Naive thymus-derived CD4-positive, alpha-beta T cell (primary cell): ENCODE results near the gene VGF. TPM values are rescaled to one million over a fixed set of nuclear protein-coding genes. Genes with fewer than 3 reads are reported as not detected.

Source experiments
- ATAC-seq: fragments of 150-1000 bp; cut with Tn5 transposase; 2 replicates; pipeline ENCODE4 v1.10.0; 2021; ENCODE audit warnings: mild to moderate bottlenecking, moderate library complexity
- CTCF ChIA-PET: fragments of 350-600 bp; sonication (Branson Sonifier 250); formaldehyde crosslinking; loops from one replicate; lab custom pipeline; 2021; ENCODE audit warnings: antibody characterized with exemption; lab: Charles Lee
- POLR2A ChIA-PET: fragments of 350-600 bp; sonication (Branson Sonifier 250); formaldehyde crosslinking; loops from one replicate; lab custom pipeline; 2021; ENCODE audit warnings: antibody characterized with exemption, inconsistent platforms; lab: Charles Lee
- DNase-seq, 9 donors: peaks; one replicate each; pipeline versions ENCODE4 v3.0.0 to v3.0.0-alpha.2; 2020 to 2022; ENCODE audit warnings: mixed read lengths in 1 of 9
- H3K27ac ChIP-seq: one replicate; pipeline ENCODE4 v1.7.0; 2013; ENCODE audit warnings: mild to moderate bottlenecking, low read depth, low read length, moderate library complexity
- H3K27me3 ChIP-seq, 2 donors: one replicate each; pipeline ENCODE4 v1.7.0; 2013; ENCODE audit warnings: low read length in 2 of 2, mild to moderate bottlenecking in 2 of 2, moderate library complexity in 2 of 2; ENCODE audit not compliant: control insufficient read depth in 2 of 2, insufficient read depth in 2 of 2
- H3K36me3 ChIP-seq, 3 experiments: 1 replicate in 2 of 3; 2 replicates in 1 of 3; pipeline ENCODE4 v1.7.0; 2013; ENCODE audit warnings: low read length in 3 of 3, mild to moderate bottlenecking in 3 of 3, moderate library complexity in 1 of 3; ENCODE audit not compliant: insufficient read depth in 3 of 3, control insufficient read depth in 2 of 3
- H3K4me1 ChIP-seq, 2 donors: one replicate each; pipeline ENCODE4 v1.7.0; 2013; ENCODE audit warnings: low read length in 2 of 2, mild to moderate bottlenecking in 2 of 2, moderate library complexity in 1 of 2; ENCODE audit not compliant: control insufficient read depth in 2 of 2, insufficient read depth in 2 of 2
- H3K4me3 ChIP-seq: 2 replicates; pipeline ENCODE4 v1.7.0; 2013; ENCODE audit warnings: mild to moderate bottlenecking, low read length
- H3K9me3 ChIP-seq, 3 experiments: 1 replicate in 2 of 3; 2 replicates in 1 of 3; pipeline ENCODE4 v1.7.0; 2013; ENCODE audit warnings: low read length in 3 of 3; ENCODE audit not compliant: control insufficient read depth in 2 of 3
- H3K27ac Mint-ChIP-seq, 9 donors: one replicate each; pipeline ENCODE4 v1.8.0; 2020 to 2022; ENCODE audit warnings: mixed read lengths in 9 of 9, mild to moderate bottlenecking in 8 of 9, moderate library complexity in 5 of 9, inconsistent platforms in 2 of 9
- H3K27me3 Mint-ChIP-seq, 5 donors: one replicate each; pipeline ENCODE4 v1.8.0; 2021 to 2022; ENCODE audit warnings: mixed read lengths in 5 of 5, mild to moderate bottlenecking in 1 of 5
- H3K36me3 Mint-ChIP-seq, 5 donors: one replicate each; pipeline ENCODE4 v1.8.0; 2020 to 2022; ENCODE audit warnings: mixed read lengths in 5 of 5, mild to moderate bottlenecking in 3 of 5, inconsistent platforms in 1 of 5
- H3K4me1 Mint-ChIP-seq, 7 donors: one replicate each; pipeline ENCODE4 v1.8.0; 2020 to 2022; ENCODE audit warnings: mixed read lengths in 7 of 7, mild to moderate bottlenecking in 3 of 7, inconsistent platforms in 1 of 7
- H3K4me3 Mint-ChIP-seq, 10 donors: one replicate each; pipeline ENCODE4 v1.8.0; 2020 to 2022; ENCODE audit warnings: mild to moderate bottlenecking in 10 of 10, mixed read lengths in 10 of 10, moderate library complexity in 6 of 10, inconsistent platforms in 2 of 10
- H3K9me3 Mint-ChIP-seq, 11 donors: one replicate each; pipeline ENCODE4 v1.8.0; 2020 to 2022; ENCODE audit warnings: mixed read lengths in 11 of 11, mild to moderate bottlenecking in 4 of 11, inconsistent platforms in 1 of 11, moderate library complexity in 1 of 11
- intact Hi-C, 2 donors: fragments of 100-400 bp; cut with micrococcal nuclease; formaldehyde crosslinking; loops; one replicate each; pipeline ENCODE4 v1.15.1; 2023
- polyA plus RNA-seq, 2 donors: library from polyadenylated mRNA; unstranded; fragments of 300-500 nt; fragmentation: Illumina TruSeq; gene quantifications; one replicate each; pipeline ENCODE4 v1.2.3, GENCODE V29; 2021
- total RNA-seq, 6 experiments: library from RNA in 5 of 6; stranded (reverse) in 5 of 6; gene quantifications; 1 replicate in 5 of 6; 2 replicates in 1 of 6; pipeline ENCODE4 v1.2.3 and lab custom pipeline; 2021 to 2026

VGF gene
- total RNA-seq (under 1 TPM in 1 of 5 experiments, not detected in 4; 0.19 TPM), polyA plus RNA-seq (not detected), total RNA-seq (lab: John Stamatoyannopoulos, UW) (not detected)

DNA sequence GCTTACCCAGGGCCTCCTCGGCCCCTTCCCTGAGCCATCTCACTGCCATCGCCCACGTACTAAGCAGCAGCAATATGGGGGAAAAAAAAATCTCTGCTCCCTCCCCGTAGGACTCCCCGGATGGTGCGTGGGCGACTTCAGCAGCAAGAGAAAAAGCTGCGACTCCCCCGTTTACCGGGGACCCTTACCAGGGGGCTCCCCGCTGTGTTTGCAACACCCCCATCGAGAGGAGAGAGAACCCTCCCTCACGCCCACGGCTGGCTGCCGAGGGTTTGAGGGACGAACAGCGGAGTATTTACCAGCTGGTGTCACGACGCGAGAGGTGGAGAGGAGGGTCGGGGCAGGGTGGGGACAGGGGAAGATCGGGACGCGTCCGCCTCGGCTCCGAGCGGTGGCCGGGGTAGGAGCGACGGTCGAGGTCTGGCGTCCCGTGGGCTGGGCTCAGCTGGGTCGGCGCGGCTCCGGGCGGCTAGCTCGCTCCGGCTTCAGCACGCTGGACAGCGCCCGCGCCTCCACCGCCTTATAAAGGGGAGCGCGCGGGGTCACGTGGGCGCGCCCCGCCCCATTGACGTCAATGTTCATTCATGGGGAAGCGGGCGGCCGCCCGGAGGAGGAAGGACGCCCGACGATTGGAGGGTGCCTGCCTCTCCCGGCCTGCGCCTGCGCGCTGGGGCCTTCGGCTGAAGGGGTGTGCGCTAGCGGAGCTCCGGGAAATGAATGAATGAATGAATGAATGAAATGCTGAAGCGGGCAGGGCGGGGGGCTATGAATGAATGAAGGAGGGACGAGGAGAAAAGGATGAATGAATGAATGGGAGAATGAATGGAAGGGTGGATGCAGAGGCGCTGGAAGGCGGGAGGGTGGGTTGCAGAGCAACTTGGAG lies at the start of gene VGF:
VGF (minus strand) TSS at position 495 of the 883 bp plus-strand sequence. CDS start 726 bp downstream, outside the sequence.
- Mint-ChIP-seq H3K9me3 (peaks cover 0 to 10% (median 0%) of the 10 kb centered on the region in 11 donors), H3K36me3 (peaks cover 0 to 11% (median 6%) of the 10 kb centered on the region in 5 donors), H3K27me3 (peaks cover 55 to 70% (median 62%) of the 10 kb centered on the region in 5 donors), H3K27ac (peak within 1 kb of the TSS; percentile 4 to 87 (median 73)), H3K4me3 (peak within 1 kb of the TSS; percentile 58 to 92 (median 77)), H3K4me1 (peaks cover 39 to 56% (median 46%) of the 10 kb centered on the region in 7 donors)
- POLR2A ChIA-PET, result interaction anchor here (0.6 to 2.1 kb wide), 7 partner anchors 9 to 1694 kb away, joined by 3 to 6 read pairs (median 4); partner anchors contain the start of genes PLOD3, UFSP1 and ZNHIT1
- H3K27me3 ChIP-seq, result peaks cover 20 to 46% of the 10 kb centered on the region in 2 donors
- peak; percentile 84 to 97 (median 90) for DNase-seq
- intact Hi-C loops, result loop anchor here (1.0 to 5.0 kb wide), 4 partner anchors 9 to 278 kb away; partner anchors contain the start of genes AP1S1 (in 2 of the 2), ZNHIT1 (in 2 of the 2) and UFSP1 (in 1 of the 2)
- CTCF ChIA-PET, result interaction anchor here (1.1 to 2.0 kb wide), 2 partner anchors 21 to 79 kb away, joined by 4 to 9 read pairs; no protein-coding TSS in a partner anchor
- H3K9me3 ChIP-seq, result no peaks in the 10 kb centered on the region
- H3K27ac ChIP-seq, result no peak within 1 kb of the TSS
- H3K4me3 ChIP-seq, result peak within 1 kb of the TSS; percentile 10
- ATAC-seq, result peak; percentile 93
- H3K36me3 ChIP-seq, result no peaks in the 10 kb centered on the region
- H3K4me1 ChIP-seq, result peaks cover 34 to 40% of the 10 kb centered on the region in 2 donors

DNA sequence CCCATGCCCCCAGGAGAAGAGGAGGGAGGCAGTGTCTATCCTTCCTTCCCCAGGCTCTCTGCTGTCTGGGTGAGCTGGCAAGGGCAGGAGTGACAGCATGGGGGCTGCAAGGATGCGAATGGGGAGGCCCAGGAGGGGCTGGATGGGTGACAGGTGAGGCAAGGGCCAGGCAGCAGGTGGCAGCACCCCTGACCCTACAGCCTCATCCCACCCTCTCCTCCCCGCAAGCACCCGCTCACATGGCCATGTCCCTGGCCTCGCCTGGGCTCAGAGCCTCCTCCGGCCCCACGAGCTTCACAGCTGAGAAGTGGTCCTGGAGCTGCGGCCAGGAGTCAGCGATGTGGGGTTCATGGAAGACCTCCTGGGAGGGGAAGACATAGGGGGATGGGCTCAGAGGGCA lies 46.6 kb upstream of the VGF start:
- no peaks in the 10 kb centered on the region for H3K9me3 Mint-ChIP-seq
- H3K36me3 Mint-ChIP-seq, result peaks cover 0 to 20% (median 4%) of the 10 kb centered on the region in 5 donors
- Histone ChIP-seq H3K27ac (no peak overlapping the region), H3K27me3 (no peaks in the 10 kb centered on the region), H3K9me3 (no peaks in the 10 kb centered on the region), H3K4me3 (no peak overlapping the region), H3K4me1 (peaks cover 6 to 7% of the 10 kb centered on the region in 2 donors), H3K36me3 (peaks cover 0 to 58% (median 0%) of the 10 kb centered on the region in 3 experiments)
- H3K4me1 Mint-ChIP-seq, result peaks cover 5 to 15% (median 8%) of the 10 kb centered on the region in 7 donors
- ChIA-PET POLR2A (interaction anchor here (1.3 kb wide), 1 partner anchor 11 kb away, joined by 4 read pairs; no protein-coding TSS in a partner anchor), CTCF (no interaction called here)
- no peak for DNase-seq
- no peak overlapping the region for H3K27ac Mint-ChIP-seq
- H3K4me3 Mint-ChIP-seq, result peak overlapping the region in 1 of 10 donors; percentile 63
- intact Hi-C loops, result no loop called here
- no peaks in the 10 kb centered on the region for H3K27me3 Mint-ChIP-seq
- no peak for ATAC-seq

- ChIA-PET POLR2A (interaction anchor here (1.3 kb wide), 1 partner anchor 11 kb away, joined by 4 read pairs; no protein-coding TSS in a partner anchor), CTCF (no interaction called here)
- no peak overlapping the region for H3K4me3 ChIP-seq
- intact Hi-C loops, result no loop called here
- ATAC-seq, result no peak
- no peaks in the 10 kb centered on the region for H3K27me3 ChIP-seq
- Mint-ChIP-seq H3K36me3 (peaks cover 0 to 19% (median 4%) of the 10 kb centered on the region in 5 donors), H3K27ac (no peak overlapping the region), H3K27me3 (no peaks in the 10 kb centered on the region), H3K4me3 (no peak overlapping the region), H3K9me3 (no peaks in the 10 kb centered on the region), H3K4me1 (peaks cover under 1 to 12% (median 5%) of the 10 kb centered on the region in 7 donors)
- H3K36me3 ChIP-seq, result peaks cover 0 to 58% (median 0%) of the 10 kb centered on the region in 3 experiments
- peaks cover 1 to 2% of the 10 kb centered on the region in 2 donors for H3K4me1 ChIP-seq
- no peak for DNase-seq
- no peaks in the 10 kb centered on the region for H3K9me3 ChIP-seq
- H3K27ac ChIP-seq, result no peak overlapping the region
These were observed 46.1 kb upstream of the VGF start for GRCh38 chr7:101211501-101211900.

- no peak for ATAC-seq
These were observed 44.8 kb upstream of the VGF start for GRCh38 chr7:101210143-101210542.

GRCh38 chr7:101208794-101209193 lies 43.4 kb upstream of the VGF start:
- Histone ChIP-seq H3K4me3 (no peak overlapping the region), H3K27ac (no peak overlapping the region), H3K36me3 (peaks cover 0 to 46% (median 0%) of the 10 kb centered on the region in 3 experiments), H3K9me3 (no peaks in the 10 kb centered on the region), H3K4me1 (no peaks in the 10 kb centered on the region), H3K27me3 (no peaks in the 10 kb centered on the region)
- no peak overlapping the region for H3K4me3 Mint-ChIP-seq
- ChIA-PET POLR2A (interaction anchor here (0.6 kb wide), 1 partner anchor 9 kb away, joined by 6 read pairs; the partner anchor contains the start of genes PLOD3 and ZNHIT1), CTCF (interaction anchor here (0.7 kb wide), 1 partner anchor 16 kb away, joined by 3 read pairs; no protein-coding TSS in a partner anchor)
- peaks cover 0 to 7% (median 6%) of the 10 kb centered on the region in 7 donors for H3K4me1 Mint-ChIP-seq
- H3K27ac Mint-ChIP-seq, result peak overlapping the region in 1 of 9 donors; percentile 2
- peaks cover 0 to 24% (median 6%) of the 10 kb centered on the region in 5 donors for H3K36me3 Mint-ChIP-seq
- H3K27me3 Mint-ChIP-seq, result peaks cover 0 to 7% (median 2%) of the 10 kb centered on the region in 5 donors
- DNase-seq (no peak), ATAC-seq (no peak)
- intact Hi-C loops, result no loop called here
- no peaks in the 10 kb centered on the region for H3K9me3 Mint-ChIP-seq

More at GRCh38 chr7:101210143-101210542, 44.8 kb upstream of the VGF start:
- Histone ChIP-seq H3K36me3 (peaks cover 0 to 51% (median 0%) of the 10 kb centered on the region in 3 experiments), H3K27me3 (no peaks in the 10 kb centered on the region), H3K9me3 (no peaks in the 10 kb centered on the region), H3K27ac (no peak overlapping the region), H3K4me3 (no peak overlapping the region), H3K4me1 (no peaks in the 10 kb centered on the region)
- no peak overlapping the region for H3K4me3 Mint-ChIP-seq
- no peaks in the 10 kb centered on the region for H3K27me3 Mint-ChIP-seq
- H3K27ac Mint-ChIP-seq, result no peak overlapping the region
- H3K4me1 Mint-ChIP-seq, result peaks cover 0 to 3% (median 0%) of the 10 kb centered on the region in 7 donors
- peaks cover 0 to 28% (median 4%) of the 10 kb centered on the region in 5 donors for H3K36me3 Mint-ChIP-seq
- intact Hi-C loops, result no loop called here
- ChIA-PET POLR2A (no interaction called here), CTCF (no interaction called here)
- H3K9me3 Mint-ChIP-seq, result no peaks in the 10 kb centered on the region
- no peak for DNase-seq

DNA sequence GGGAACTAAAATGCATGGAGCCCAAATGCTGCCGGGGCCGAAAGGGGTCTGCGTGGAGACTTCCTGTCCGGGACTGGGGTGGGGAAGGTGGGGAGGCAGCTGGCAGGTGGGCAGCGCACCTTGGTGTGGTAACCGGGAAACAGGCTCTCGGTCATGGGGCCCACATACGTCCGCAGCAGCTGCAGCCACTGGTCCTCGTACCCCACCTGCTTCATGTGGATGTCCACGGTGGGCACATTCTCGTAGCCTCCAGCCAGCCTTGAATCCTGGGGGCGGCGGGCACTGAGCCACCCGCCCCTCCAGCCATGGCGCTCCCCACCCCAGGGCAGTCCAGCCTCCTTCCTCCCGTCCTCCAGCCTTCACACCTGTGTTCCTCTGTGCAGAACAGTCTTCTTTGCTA lies 42.1 kb upstream of the VGF start:
- Histone ChIP-seq H3K4me3 (no peak overlapping the region), H3K4me1 (peaks cover 0 to 2% of the 10 kb centered on the region in 2 donors), H3K36me3 (peaks cover 0 to 43% (median 0%) of the 10 kb centered on the region in 3 experiments), H3K27ac (no peak overlapping the region), H3K9me3 (no peaks in the 10 kb centered on the region), H3K27me3 (no peaks in the 10 kb centered on the region)
- Mint-ChIP-seq H3K9me3 (no peaks in the 10 kb centered on the region), H3K27ac (no peak overlapping the region), H3K4me1 (peaks cover 0 to 15% (median 10%) of the 10 kb centered on the region in 7 donors), H3K27me3 (peaks cover 6 to 15% (median 11%) of the 10 kb centered on the region in 5 donors), H3K4me3 (no peak overlapping the region), H3K36me3 (peaks cover 0 to 24% (median 8%) of the 10 kb centered on the region in 5 donors)
- intact Hi-C loops, result no loop called here
- DNase-seq (no peak), ATAC-seq (no peak)
- ChIA-PET POLR2A (no interaction called here), CTCF (no interaction called here)
